Caki2 (cell line): ENCODE data around the gene WNT1. TPM values are rescaled to one million over a fixed set of nuclear protein-coding genes. Genes with fewer than 3 reads are reported as not detected.

Source experiments
- DNase-seq: peaks from one replicate; pipeline ENCODE4 v3.0.0-alpha.2; 2015; ENCODE audit warnings: low read depth
- in situ Hi-C: cut with HindIII; loops from 2 replicates; pipeline ENCODE4 v1.10.0; 2016; ENCODE audit warnings: low sequenced_read_pairs, low pct_unique_long_range_greater_than_20kb, mixed read lengths
- total RNA-seq: library from RNA; depleted of rRNA; stranded (reverse); fragments of >200 nt; shearing (Covaris generic); gene quantifications from 2 replicates; pipeline ENCODE4 v1.2.3, GENCODE V29; 2014; ENCODE audit warnings: low replicate concordance; rRNA removed

The WNT1 gene
- not detected in 2 replicates for total RNA-seq

DNA sequence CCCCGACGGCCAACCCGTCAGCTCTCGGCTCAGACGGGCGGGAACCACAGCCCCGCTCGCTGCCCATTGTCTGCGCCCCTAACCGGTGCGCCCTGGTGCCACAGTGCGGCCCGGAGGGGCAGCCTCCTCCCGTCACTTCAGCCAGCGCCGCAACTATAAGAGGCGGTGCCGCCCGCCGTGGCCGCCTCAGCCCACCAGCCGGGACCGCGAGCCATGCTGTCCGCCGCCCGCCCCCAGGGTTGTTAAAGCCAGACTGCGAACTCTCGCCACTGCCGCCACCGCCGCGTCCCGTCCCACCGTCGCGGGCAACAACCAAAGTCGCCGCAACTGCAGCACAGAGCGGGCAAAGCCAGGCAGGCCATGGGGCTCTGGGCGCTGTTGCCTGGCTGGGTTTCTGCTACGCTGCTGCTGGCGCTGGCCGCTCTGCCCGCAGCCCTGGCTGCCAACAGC is at the start of gene WNT1:
Gene WNT1, plus strand, starts transcription at position 32 of the 450 bp plus-strand sequence. Its CDS starts 329 bp downstream, at position 361.
- DNase-seq = no peak
- in situ Hi-C loops = no loop called here

DNA sequence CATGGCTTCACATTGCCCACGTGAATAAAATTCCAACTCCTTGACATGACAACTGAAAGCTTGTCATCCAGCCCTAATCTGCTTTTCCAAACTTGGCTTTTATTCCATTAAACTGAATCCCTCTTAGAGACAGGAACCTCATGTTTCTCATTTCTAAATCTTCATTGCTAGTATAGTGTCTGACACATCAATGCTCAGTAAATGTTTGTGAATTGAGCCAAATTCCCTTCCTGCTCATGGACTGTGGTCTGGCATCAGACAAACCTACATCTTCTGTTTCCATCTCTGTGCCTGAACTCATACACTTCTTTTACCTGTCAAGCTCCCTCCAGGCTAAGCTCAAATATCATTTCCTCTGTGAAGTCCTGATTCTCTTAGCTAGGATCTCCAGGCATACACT is 48.6 kb upstream of the WNT1 start:
- no peak for DNase-seq

DNA sequence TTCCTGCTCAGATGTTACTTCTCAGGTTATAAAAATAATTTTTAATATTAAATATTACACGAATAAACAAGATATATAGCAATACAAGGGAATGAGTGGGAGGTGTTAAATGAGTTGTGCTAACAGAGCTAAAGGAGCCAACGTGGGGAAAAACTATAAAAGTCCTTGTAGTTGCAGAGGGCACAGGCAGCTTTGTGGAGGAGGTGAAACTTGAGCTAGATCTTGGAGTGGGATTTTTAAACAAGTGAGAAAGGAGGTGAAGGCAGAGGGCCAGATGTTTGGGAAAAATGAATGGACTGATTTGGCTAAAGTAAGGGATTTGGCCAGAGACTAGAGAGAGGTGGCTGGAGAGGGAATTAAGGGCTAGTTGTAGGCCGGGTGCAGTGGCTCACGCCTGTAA is 47.6 kb upstream of the WNT1 start:
- in situ Hi-C loops = no loop called here
- no peak for DNase-seq

More for the DNA sequence above, 48.6 kb upstream of the WNT1 start:
- in situ Hi-C loops = no loop called here

DNA sequence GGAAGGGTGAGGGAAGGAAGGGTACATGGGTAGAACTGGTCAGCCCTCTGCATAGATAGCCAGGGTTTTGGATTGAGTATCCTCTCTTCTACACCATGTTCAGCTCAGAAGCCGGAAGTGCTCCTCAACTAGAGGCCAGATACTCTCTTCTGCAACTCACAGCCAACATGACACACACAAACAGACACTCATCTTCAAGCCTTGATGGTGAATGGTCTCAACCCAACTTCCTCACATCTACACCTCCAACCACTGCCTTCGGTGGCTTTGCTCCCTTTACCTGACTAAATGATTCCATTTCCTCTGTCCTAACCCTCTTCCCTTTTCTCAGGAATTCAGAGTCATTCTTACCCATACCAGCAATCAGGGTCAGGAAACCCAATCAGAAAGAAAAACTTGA is 45.2 kb upstream of the WNT1 start:
- no peak for DNase-seq
- in situ Hi-C loops = no loop called here

- no peak for DNase-seq
- in situ Hi-C loops = no loop called here
Measured at GRCh38 chr12:48933664-48934311, 44.3 kb upstream of the WNT1 start.

DNA sequence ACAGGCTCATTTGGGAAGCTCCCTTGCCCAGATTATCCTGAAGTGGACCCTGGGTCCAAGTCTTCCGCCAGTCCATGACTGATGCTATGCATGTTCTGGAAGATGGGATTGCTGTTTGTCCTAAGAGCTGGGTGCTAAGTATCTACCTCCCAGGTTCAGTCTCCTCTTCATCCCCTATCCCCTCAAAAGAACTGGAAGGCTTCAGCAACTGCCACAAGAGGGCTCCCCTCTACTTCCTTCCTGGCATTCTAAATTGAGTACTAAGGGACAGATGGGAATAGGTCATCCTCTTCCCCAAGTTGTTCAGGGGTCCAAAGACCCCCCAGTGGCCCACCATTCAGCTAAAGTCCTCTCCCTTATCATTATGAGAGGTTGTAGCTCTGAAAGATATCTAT is 43.8 kb upstream of the WNT1 start:
- in situ Hi-C loops = no loop called here
- peak; percentile 18 for DNase-seq

DNA sequence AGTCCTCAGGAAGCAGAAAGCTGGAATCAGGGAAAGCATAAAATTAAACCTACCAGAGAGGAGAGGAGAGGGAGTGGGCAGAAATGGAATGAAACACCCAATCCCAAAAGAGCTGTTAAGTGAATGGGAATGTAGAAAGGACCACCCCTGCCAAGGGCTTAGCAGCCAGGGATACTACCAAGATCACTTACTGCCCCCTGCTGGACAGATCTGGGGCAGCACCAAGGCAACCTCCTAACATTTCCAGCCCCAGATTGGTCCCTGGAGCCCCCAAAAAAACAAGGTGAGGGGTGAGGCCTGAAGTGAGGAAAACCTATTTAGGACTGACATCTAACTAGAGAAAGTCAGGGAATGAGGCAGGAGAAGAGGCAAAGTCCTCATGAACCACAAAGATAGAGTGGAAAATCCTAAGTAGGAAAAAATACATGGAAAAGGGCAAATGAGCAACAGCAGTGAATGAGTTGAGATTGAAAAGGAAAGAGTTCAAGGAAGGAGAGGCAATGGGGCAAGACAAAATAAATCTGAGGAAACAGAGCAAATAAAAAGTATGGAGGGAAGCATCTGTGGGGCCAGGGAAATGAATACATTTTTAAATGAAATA is 41.6 kb upstream of the WNT1 start:
- peak; percentile 38 for DNase-seq
- in situ Hi-C loops = no loop called here

- in situ Hi-C loops = no loop called here
Measured at GRCh38 chr12:48937170-48937569, 41.0 kb upstream of the WNT1 start.

GRCh38 chr12:48938805-48939204 is 39.3 kb upstream of the WNT1 start:
- no peak for DNase-seq
- in situ Hi-C loops = no loop called here

More at GRCh38 chr12:48937170-48937569, 41.0 kb upstream of the WNT1 start:
- no peak for DNase-seq

DNA sequence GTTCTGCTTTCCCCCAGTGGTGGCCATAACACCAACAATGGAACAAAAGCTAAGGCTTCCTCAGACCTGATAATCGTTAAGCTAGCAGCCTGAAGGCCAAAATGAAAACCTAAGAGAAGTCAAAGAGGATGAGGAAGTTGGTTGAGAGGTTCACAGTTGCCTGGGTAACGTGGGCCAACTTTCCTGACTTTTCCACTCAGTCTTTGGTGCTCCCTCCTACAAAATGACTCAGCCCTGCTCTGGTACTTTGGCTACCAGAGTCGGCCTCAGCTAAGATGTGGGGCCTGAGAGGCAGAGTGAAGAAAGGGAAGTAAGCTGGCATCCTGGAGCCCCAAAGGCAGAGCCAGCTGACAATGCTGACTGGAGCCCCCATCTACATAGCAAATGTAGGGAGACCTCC is 37.9 kb upstream of the WNT1 start:
- no peak for DNase-seq
- in situ Hi-C loops = no loop called here

- in situ Hi-C loops = no loop called here
- no peak for DNase-seq
Measured at GRCh38 chr12:48943221-48943620, 34.9 kb upstream of the WNT1 start.

GRCh38 chr12:48946205-48946604 is 31.9 kb upstream of the WNT1 start:
- no peak for DNase-seq
- in situ Hi-C loops = no loop called here

DNA sequence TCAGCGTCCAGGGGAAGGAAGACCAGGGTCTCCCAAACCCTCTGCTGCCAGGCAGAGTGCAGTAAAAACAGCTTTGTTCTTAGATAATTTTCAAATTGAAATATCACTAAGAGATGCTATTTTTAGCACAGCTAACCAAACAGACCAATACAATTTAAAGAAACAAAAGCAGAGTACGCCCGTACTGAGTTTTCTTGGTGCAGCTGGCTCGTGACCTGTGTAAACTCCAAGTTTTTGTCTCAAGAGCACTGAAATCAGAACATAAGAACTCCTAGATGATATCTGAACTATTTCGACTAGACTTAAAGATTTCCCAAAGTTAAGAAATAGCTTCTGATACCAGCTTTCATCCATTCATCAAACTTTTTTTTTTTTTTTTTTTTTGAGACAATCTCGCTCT is 31.2 kb upstream of the WNT1 start:
- DNase-seq = no peak
- in situ Hi-C loops = no loop called here

DNA sequence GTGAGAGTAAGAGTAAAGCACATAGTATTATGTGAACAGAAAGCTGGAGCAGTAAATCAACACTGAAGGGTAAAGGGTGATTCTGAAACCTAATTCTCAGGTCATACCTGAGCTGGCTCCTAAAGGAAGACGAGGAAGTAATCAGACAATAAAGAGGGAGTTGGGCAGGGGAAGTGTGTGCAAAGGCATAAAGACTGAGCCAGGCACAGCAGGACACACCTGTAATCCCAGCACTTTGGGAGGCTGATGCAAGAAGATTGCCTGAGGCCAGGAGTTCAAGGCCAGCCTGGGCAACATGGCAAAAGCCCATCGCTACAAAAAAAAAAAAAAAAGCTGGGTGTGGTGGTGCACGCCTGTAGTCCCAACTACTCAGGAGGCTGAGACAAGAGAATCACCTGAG is 30.4 kb upstream of the WNT1 start:
- in situ Hi-C loops = no loop called here
- no peak for DNase-seq

DNA sequence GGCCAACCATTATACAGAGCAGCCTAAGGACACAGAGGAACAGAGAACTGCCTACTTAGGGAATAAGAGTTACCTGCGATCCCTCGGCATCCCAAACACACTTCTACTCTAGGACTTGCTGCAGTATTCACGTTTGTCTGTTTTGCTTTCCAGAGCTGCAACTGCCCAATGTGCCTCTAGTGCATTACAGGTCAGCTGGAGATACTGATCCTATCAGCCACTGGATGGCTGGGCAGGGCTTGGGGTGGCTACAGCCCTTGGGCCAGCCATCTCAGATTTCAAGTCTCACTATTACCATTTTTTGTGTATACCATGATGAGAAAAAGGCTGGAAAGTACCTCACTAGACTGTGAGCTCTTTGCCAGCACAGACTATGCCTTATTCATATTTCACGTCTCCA is 25.4 kb upstream of the WNT1 start:
- in situ Hi-C loops = no loop called here

DNA sequence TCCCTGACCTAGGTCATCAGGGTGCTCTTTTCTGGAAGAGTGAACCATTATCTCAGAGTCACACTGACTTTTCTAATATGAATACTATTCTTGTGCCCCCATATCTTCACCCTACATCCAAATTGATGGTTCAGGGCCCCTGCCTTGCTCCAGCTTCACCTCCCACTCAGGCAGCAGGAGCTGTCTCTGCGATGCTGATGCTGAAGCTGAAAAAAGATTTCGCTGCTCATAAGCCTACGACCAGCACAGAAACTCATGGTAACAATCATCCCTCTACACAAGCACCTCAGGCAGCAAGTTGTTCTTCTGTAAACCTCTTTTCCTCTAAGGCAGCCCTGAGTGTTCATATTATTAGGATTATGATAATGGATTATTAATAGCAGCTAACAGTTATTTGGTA is 24.1 kb upstream of the WNT1 start:
- no peak for DNase-seq
- in situ Hi-C loops = no loop called here

More for the DNA sequence above, 25.4 kb upstream of the WNT1 start:
- no peak for DNase-seq

- in situ Hi-C loops = no loop called here
- DNase-seq = no peak
Measured at GRCh38 chr12:48954841-48955501, 23.2 kb upstream of the WNT1 start.

DNA sequence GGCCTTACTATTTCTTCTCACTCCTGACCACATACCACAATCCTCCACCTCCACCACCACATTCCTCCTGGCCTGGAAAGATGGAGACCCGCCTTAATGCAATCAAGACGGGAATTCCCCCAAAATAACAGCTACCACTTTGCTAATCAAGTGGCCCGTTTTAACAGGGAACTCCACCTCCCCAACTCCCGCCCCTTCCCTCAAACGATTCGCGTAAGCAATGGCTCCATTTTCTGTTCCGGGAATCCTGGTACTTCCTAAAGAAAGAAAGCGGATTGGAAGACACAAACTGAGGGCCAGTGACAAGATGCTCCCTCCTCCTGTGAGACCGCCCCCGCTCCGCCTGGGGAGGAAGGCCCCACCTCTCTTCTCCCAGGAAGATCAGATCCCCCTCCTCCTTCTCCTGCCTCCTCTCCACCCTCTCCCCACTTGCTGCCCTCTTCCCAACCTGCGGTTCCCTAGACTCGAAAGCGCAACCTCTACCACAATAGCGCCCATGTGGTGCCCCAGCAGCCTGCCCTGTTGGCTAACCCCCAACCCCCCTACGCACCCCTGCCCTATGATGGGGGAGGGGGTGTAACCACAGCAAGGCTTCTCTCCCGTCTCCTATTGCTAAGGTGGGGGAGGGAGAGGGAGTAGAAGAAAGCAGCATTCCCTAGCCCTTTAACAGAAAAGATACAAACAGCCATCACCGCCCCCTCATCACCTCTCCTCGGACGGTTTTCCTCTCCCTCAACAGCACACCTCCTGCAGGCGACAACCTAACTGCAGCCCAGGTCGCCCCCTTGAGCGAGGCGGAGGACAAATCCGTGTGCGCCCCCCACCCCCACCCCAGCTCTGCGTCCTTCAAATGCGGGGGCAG is 21.6 kb upstream of the WNT1 start:
- in situ Hi-C loops = no loop called here
- peak; percentile 99 for DNase-seq
